Neural crest cell (in vitro differentiated cells): ENCODE results near the gene FHOD3. TPM values are rescaled to one million over a fixed set of nuclear protein-coding genes. Genes with fewer than 3 reads are reported as not detected.

Experiments
- DNase-seq: peaks from one replicate; pipeline ENCODE4 v3.0.0; 2021; ENCODE audit warnings: low read depth, mixed read lengths, low spot score
- H3K27ac Mint-ChIP-seq: one replicate; pipeline ENCODE4 v1.8.0; 2021; ENCODE audit warnings: mild to moderate bottlenecking, mixed read lengths; ENCODE audit not compliant: unreplicated experiment
- H3K27me3 Mint-ChIP-seq: 2 replicates; pipeline ENCODE4 v1.8.0; 2021; ENCODE audit warnings: low read depth, mild to moderate bottlenecking, mixed read lengths
- H3K36me3 Mint-ChIP-seq: 2 replicates; pipeline ENCODE4 v1.8.0; 2021; ENCODE audit warnings: low read depth, mild to moderate bottlenecking, mixed read lengths
- H3K4me1 Mint-ChIP-seq: 2 replicates; pipeline ENCODE4 v1.8.0; 2021; ENCODE audit warnings: mixed read lengths
- H3K4me3 Mint-ChIP-seq: one replicate; pipeline ENCODE4 v1.8.0; 2021; ENCODE audit warnings: mild to moderate bottlenecking, mixed read lengths
- H3K9me3 Mint-ChIP-seq: 2 replicates; pipeline ENCODE4 v1.8.0; 2021; ENCODE audit warnings: mixed read lengths
- total RNA-seq: library from RNA; stranded (reverse); gene quantifications from 2 replicates; pipeline ENCODE4 v1.2.1, GENCODE V29; 2021
- TF ChIP-seq, protein P1 (sequence below): fragments of 200-600 bp; sonication (generic); conservative IDR thresholded peaks from 2 replicates; pipeline ENCODE4 v1.5.0; 2021; ENCODE audit warnings: antibody characterized with exemption, mild to moderate bottlenecking

Gene FHOD3
- total RNA-seq, 1 donor from 2014 or later: 28.6 TPM

DNA sequence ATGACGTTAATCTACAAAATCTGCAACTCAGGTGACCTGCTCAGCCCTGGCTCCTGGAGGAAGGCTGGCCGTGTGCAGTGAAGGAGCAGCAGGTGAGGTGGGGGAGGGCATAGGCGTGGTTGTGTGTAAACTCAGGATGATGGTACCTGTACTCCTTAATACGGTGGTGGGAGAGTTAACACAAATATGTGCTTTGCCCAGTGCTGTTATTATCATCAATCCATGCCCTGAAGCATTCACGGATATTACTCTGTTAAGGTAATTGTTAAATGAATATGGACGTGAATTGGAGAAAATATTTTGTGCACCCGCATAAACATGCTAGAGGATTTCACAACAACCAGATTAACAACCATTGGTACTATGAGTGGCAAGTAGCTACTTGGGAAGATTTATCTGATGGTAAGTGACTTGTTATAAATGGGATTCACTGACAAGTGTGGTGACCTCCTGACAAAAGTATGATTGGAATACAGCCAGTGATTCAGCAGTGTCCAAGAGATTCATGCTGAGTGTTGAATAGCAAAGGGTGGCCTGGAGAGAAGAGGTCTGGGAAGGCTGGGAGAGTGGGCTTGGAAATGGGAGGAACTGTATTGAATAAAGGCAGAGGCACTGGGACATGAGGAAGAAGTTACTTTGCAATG is 337.2 kb downstream of the FHOD3 start:
- Mint-ChIP-seq H3K4me1 (peaks cover 7% of the 10 kb centered on the region), H3K27me3 (no peaks in the 10 kb centered on the region), H3K36me3 (no peaks in the 10 kb centered on the region), H3K27ac (no peak overlapping the region), H3K9me3 (no peaks in the 10 kb centered on the region), H3K4me3 (no peak overlapping the region)
- TF ChIP-seq, protein P1, sequence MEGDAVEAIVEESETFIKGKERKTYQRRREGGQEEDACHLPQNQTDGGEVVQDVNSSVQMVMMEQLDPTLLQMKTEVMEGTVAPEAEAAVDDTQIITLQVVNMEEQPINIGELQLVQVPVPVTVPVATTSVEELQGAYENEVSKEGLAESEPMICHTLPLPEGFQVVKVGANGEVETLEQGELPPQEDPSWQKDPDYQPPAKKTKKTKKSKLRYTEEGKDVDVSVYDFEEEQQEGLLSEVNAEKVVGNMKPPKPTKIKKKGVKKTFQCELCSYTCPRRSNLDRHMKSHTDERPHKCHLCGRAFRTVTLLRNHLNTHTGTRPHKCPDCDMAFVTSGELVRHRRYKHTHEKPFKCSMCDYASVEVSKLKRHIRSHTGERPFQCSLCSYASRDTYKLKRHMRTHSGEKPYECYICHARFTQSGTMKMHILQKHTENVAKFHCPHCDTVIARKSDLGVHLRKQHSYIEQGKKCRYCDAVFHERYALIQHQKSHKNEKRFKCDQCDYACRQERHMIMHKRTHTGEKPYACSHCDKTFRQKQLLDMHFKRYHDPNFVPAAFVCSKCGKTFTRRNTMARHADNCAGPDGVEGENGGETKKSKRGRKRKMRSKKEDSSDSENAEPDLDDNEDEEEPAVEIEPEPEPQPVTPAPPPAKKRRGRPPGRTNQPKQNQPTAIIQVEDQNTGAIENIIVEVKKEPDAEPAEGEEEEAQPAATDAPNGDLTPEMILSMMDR: no peak
- DNase-seq: no peak

- DNase-seq: no peak
- TF ChIP-seq, protein P1: no peak
- H3K4me1 Mint-ChIP-seq: peaks cover 12% of the 10 kb centered on the region
- H3K4me3 Mint-ChIP-seq: no peak overlapping the region
- no peaks in the 10 kb centered on the region for H3K9me3 Mint-ChIP-seq
- no peaks in the 10 kb centered on the region for H3K27me3 Mint-ChIP-seq
- no peaks in the 10 kb centered on the region for H3K36me3 Mint-ChIP-seq
- H3K27ac Mint-ChIP-seq: no peak overlapping the region
Observed at GRCh38 chr18:36635414-36636096, 338.0 kb downstream of the FHOD3 start.

DNA sequence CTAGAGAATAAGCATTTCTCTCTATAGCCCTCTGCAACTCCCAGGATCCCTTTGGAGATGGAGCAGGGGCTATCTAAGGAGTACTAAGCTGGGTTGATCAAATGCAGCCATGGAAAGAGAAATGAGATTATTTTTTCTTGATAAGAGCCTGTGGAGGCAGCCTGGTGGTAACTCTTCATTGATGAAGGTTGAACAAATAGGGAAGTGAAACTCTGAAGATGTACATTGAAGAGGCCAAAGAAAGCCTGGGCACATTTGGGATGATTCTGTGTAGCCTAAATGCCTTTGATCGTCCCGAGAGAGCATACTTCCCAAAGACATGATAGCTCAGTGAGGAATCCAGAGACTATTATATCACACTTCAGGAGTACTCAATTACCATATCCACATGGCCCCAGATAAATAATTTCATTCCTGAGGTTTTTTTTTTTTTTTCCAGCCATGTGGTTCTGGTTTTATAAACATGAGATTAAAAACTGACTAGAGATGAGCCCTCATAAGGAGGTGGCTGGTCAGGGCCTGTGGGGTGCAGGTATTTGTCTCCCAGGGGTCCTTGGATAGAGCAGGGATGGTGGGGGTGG is 338.8 kb downstream of the FHOD3 start:
- Mint-ChIP-seq H3K4me1 (peaks cover 12% of the 10 kb centered on the region), H3K27me3 (no peaks in the 10 kb centered on the region), H3K27ac (no peak overlapping the region), H3K4me3 (no peak overlapping the region), H3K9me3 (no peaks in the 10 kb centered on the region), H3K36me3 (peaks cover 3% of the 10 kb centered on the region)
- TF ChIP-seq, protein P1: no peak
- DNase-seq: no peak

GRCh38 chr18:36638224-36638623 is 340.7 kb downstream of the FHOD3 start:
- TF ChIP-seq, protein P1: no peak
- H3K9me3 Mint-ChIP-seq: no peaks in the 10 kb centered on the region
- H3K4me3 Mint-ChIP-seq: no peak overlapping the region
- DNase-seq: no peak
- no peak overlapping the region for H3K27ac Mint-ChIP-seq
- peaks cover 3% of the 10 kb centered on the region for H3K36me3 Mint-ChIP-seq
- H3K27me3 Mint-ChIP-seq: no peaks in the 10 kb centered on the region
- peaks cover 12% of the 10 kb centered on the region for H3K4me1 Mint-ChIP-seq

GRCh38 chr18:36640021-36640952 is 342.8 kb downstream of the FHOD3 start:
- H3K27ac Mint-ChIP-seq: peak overlapping the region; percentile 71
- no peaks in the 10 kb centered on the region for H3K9me3 Mint-ChIP-seq
- TF ChIP-seq, protein P1: no peak
- no peak for DNase-seq
- H3K4me1 Mint-ChIP-seq: peaks cover 6% of the 10 kb centered on the region
- no peak overlapping the region for H3K4me3 Mint-ChIP-seq
- H3K27me3 Mint-ChIP-seq: no peaks in the 10 kb centered on the region
- H3K36me3 Mint-ChIP-seq: peaks cover 3% of the 10 kb centered on the region
